ENCODE measurements around the gene CELSR1. TPM values are rescaled to one million over a fixed set of nuclear protein-coding genes. Genes with fewer than 3 reads are reported as not detected.

The CELSR1 gene
- total RNA-seq, 1 donor from 2014 or later = 8.9 TPM

DNA sequence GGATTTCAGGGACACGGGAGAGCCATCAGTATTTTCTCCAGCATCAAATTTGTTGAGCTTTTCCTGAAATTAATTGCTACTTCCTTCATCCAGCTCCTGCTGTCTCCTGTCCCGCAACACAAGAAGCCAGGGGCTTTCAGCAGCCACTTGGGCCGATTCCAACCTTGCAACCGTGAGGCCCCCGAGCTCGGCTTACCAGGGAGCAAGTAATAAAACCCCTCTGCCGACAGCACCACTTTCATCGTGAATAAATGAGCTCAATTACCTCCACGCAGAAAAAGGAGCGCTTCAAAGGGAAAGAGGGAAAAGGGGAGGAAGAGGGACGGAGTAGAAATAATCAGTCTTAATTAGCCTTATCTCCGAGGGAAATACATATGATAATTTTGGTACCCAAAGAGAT lies 76.6 kb downstream of the CELSR1 start:
- Histone ChIP-seq H3K36me3 (no peaks in the 10 kb centered on the region), H3K27ac (replicated peaks) (no peak overlapping the region), H3K27me3 (ENCODE audit: low read depth) (peaks cover 4% of the 10 kb centered on the region), H3K4me3 (no peak overlapping the region), H3K4me1 (peaks cover 9% of the 10 kb centered on the region), H3K9me3 (replicated peaks) (no peaks in the 10 kb centered on the region)
- TF ChIP-seq, protein P1, sequence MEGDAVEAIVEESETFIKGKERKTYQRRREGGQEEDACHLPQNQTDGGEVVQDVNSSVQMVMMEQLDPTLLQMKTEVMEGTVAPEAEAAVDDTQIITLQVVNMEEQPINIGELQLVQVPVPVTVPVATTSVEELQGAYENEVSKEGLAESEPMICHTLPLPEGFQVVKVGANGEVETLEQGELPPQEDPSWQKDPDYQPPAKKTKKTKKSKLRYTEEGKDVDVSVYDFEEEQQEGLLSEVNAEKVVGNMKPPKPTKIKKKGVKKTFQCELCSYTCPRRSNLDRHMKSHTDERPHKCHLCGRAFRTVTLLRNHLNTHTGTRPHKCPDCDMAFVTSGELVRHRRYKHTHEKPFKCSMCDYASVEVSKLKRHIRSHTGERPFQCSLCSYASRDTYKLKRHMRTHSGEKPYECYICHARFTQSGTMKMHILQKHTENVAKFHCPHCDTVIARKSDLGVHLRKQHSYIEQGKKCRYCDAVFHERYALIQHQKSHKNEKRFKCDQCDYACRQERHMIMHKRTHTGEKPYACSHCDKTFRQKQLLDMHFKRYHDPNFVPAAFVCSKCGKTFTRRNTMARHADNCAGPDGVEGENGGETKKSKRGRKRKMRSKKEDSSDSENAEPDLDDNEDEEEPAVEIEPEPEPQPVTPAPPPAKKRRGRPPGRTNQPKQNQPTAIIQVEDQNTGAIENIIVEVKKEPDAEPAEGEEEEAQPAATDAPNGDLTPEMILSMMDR (IDR thresholded peaks at IDR 0.05; ENCODE audit: borderline replicate concordance) = no peak
- DNase-seq = no peak
- intact Hi-C loops (cut with micrococcal nuclease) = no loop called here

DNA sequence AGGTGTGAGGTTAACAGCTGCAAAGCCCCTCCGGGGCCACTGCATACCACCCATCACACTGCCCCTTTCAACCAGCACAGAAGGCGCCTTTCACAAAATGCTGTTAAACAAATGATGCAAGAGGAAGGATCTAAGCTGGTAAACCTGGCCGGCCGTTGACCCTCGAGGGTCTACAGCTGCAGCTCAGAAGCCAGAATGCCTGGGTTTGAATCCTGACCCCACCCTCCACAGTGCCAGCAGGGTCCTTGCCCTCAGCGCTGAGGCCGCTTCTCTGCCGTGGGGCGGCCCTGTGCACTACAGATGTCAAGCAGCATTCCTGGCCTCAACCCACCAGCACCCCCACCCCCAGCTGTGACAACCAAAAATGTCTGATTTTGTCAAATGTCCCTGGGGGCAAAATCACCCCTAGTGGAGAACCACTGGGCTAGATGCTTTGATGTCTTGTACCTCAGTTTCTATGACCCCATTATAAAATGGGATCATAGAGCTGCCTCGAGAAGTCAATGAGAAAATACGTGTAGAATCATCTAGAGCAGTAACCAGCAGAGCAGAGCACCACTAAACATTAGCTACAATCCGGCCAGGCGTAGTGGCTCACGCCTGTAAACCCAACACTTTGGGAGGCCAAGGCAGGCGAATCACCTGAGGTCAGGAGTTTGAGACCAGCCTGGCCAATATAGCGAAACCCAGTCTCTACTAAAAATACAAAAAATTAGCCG lies 77.9 kb downstream of the CELSR1 start:
- no peaks in the 10 kb centered on the region for H3K4me1 ChIP-seq
- no peaks in the 10 kb centered on the region for H3K9me3 ChIP-seq (replicated peaks)
- H3K27me3 ChIP-seq (ENCODE audit: low read depth) = peaks cover 10% of the 10 kb centered on the region
- intact Hi-C loops (cut with micrococcal nuclease) = no loop called here
- TF ChIP-seq, protein P1 (IDR thresholded peaks at IDR 0.05; ENCODE audit: borderline replicate concordance) = no peak
- no peak for DNase-seq
- H3K4me3 ChIP-seq = no peak overlapping the region
- no peaks in the 10 kb centered on the region for H3K36me3 ChIP-seq
- no peak overlapping the region for H3K27ac ChIP-seq (replicated peaks)

DNA sequence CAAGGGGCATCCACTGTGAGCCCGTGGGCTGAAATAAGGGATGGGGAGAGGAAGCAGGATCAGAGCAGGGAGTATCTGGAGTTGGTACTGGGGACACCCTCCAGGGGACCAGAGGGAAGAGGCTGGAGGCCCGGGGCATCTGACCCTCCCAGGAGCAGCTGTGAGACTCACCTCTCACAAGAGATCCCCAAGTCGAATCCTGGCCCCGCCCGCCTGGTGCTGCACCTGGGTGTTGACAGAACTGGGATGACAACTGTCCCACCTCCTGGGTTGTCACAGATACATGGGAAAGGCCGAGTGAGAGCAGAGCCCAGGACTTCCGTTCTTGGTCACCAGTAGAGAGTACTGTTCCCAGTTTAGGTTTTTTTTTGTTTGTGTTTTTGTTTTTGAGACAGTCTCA lies 78.9 kb downstream of the CELSR1 start:
- H3K4me3 ChIP-seq = no peak overlapping the region
- intact Hi-C loops (cut with micrococcal nuclease) = no loop called here
- TF ChIP-seq, protein P1 (IDR thresholded peaks at IDR 0.05; ENCODE audit: borderline replicate concordance) = no peak
- no peaks in the 10 kb centered on the region for H3K36me3 ChIP-seq
- peaks cover under 1% of the 10 kb centered on the region for H3K4me1 ChIP-seq
- H3K27me3 ChIP-seq (ENCODE audit: low read depth) = peaks cover 16% of the 10 kb centered on the region
- H3K9me3 ChIP-seq (replicated peaks) = no peaks in the 10 kb centered on the region
- no peak for DNase-seq
- no peak overlapping the region for H3K27ac ChIP-seq (replicated peaks)

DNA sequence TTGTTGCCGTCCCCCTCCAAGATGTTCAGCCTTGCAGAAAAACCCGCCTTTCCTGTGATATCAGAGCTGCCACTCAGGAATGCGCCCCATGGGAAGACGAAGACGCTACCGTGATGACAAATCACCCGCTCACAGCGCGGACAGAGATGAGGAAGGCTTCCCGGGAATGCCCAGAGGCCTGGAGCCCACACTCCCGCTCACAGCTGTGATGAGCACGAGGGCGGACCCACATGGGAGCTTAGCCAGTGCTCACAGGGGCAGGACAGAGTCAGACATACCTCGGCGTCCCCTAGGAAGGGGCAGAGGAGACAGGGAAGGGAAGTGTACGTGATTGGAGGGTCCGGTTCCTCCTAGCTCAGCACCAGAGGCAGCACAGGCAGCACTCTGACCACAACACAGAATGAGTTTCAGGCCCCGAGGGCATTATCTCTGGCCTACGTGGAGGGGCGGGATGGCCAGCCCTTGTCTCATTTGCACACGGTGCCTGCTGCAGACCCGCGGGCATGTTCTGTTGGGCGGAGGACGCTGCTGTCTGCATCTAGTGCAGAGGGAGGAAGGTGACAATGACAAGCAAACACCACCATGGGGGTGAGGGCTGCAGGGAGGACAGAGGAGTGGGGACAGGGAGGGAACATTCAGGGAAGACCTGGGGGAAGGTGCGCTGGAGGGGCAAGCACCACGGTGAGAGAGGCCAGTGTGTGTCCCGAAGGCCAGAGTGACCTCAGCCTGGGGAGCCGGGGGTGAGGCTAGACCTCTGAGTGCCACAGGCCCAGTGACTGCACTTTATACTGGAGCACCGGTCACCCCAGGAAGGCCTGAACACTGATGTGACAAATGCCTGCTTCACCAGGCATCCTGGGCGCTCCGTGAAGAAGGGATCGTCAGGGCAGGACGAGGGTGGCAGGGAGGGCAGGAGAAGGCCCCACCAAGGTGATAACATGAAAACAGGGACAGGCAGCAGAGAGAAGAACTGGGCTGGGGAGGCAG lies 79.6 kb downstream of the CELSR1 start:
- Histone ChIP-seq H3K36me3 (no peaks in the 10 kb centered on the region), H3K9me3 (replicated peaks) (no peaks in the 10 kb centered on the region), H3K27me3 (ENCODE audit: low read depth) (peaks cover 23% of the 10 kb centered on the region), H3K4me1 (peaks cover 8% of the 10 kb centered on the region), H3K27ac (replicated peaks) (no peak overlapping the region), H3K4me3 (no peak overlapping the region)
- no peak for DNase-seq
- TF ChIP-seq, protein P1 (IDR thresholded peaks at IDR 0.05; ENCODE audit: borderline replicate concordance) = no peak
- intact Hi-C loops (cut with micrococcal nuclease) = no loop called here

DNA sequence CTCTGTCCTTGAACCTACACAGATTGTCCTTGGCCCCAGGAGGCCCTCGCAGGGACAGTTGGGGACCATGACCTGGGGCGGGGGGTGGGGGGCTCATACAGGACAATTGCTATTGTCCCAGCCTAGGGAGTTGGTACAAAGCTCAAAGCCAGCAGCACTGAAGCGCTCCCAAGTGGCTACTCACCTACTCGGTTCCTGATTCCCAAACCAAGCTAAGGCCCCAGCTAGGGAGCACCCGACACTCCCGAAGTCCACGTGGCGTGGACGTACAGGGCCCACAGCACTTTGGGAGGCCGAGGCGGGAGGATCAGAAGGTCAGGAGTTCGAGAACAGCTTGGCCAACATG lies 80.6 kb downstream of the CELSR1 start:
- Histone ChIP-seq H3K4me3 (no peak overlapping the region), H3K27me3 (ENCODE audit: low read depth) (peaks cover 25% of the 10 kb centered on the region), H3K4me1 (peaks cover 18% of the 10 kb centered on the region), H3K27ac (replicated peaks) (no peak overlapping the region), H3K36me3 (no peaks in the 10 kb centered on the region), H3K9me3 (replicated peaks) (no peaks in the 10 kb centered on the region)
- TF ChIP-seq, protein P1 (IDR thresholded peaks at IDR 0.05; ENCODE audit: borderline replicate concordance) = no peak
- no peak for DNase-seq
- intact Hi-C loops (cut with micrococcal nuclease) = no loop called here
